GM21367 (cell line): ENCODE data around the gene MAPK7.

Experiments used
- ATAC-seq: cut with Tn5 transposase; IDR thresholded peaks from one replicate; pipeline ENCODE4 v1.9.1; 2021; ENCODE audit not compliant: unreplicated experiment

MAPK7 gene

GRCh38 chr17:19414396-19415280 is 36.3 kb downstream of the MAPK7 start:
- no peak for ATAC-seq

GRCh38 chr17:19415311-19415710 is 37.0 kb downstream of the MAPK7 start:
- no peak for ATAC-seq

DNA sequence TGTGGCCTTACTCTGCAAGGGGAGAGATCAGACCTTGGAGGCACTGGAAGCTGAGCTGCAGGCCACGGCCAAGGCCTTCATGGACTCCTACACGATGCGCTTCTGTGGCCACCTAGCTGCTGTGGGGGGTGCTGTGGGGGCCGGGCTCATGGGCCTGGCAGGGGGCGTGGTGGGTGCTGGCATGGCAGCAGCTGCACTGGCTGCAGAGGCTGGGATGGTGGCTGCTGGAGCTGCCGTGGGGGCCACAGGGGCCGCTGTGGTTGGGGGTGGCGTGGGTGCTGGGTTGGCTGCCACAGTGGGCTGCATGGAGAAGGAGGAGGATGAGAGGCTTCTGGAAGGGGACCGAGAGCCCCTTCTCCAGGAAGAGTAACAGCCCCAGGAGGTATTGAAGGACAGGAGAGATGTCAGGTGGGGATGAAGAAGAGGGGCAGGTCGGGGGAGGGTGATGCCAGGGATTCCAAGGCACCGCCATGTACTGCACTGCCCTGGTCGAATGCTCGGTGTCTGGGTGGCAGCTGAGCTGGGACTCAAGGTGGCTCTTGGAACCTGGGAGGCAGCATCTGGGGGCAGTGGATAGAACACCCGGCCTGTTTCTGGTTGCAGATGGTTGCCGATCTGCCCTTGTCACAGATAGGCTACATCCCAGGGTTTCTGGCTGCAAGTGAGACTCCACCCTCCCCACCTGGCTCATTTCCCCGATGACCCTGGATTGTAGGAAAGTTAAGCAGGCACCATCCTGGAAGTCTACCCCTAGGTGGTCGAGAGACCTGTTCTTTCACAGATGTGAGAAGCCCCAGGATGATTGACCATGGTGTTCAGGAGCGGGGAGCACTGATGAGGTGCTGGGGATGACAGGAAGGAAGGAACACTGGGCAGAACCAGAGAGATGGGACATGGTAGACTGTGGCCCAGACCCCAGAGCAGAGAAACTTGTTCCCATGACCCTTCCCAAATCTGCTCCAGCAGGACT is 37.8 kb downstream of the MAPK7 start:
- ATAC-seq, result no peak

DNA sequence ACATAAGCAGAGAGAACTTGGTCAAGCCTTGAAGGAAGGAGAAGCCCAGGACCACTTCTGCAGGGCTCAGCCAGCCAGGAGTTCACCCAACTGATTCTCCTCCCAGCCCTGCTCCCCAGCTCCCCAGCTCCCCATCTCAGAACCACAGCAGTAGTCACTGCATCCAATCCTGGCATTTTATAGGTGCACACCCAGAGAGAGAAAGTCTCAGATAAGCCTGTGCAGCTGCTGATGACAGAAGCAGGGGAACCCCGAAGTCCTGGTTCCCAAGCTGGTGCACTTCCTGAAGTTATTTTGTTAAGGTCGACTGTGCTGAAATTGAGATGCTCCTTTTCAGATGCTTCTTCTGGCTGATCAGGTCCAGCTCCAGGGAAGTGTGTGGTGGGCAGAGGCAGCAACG is 39.3 kb downstream of the MAPK7 start:
- no peak for ATAC-seq

GRCh38 chr17:19418251-19418992 is 40.1 kb downstream of the MAPK7 start:
- no peak for ATAC-seq

DNA sequence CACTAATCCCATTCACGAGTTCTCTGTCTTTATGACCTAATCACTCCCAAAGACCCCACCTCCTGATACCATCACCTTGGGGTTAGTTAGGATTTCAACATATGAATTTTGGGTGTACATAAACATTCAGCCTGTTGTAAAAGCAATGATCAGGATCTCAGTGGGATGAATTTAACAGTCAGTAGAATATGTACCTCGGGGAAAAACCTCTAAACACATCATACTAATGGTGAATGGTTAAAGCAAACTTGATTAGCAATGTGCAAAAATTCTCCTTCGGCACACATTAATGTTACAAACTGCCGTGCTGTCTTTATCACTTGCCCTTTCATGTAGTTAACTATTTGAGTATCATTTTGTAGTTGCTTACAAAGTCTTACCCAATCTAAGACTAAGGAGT is 42.9 kb downstream of the MAPK7 start:
- no peak for ATAC-seq

GRCh38 chr17:19421926-19422325 is 43.6 kb downstream of the MAPK7 start:
- no peak for ATAC-seq

DNA sequence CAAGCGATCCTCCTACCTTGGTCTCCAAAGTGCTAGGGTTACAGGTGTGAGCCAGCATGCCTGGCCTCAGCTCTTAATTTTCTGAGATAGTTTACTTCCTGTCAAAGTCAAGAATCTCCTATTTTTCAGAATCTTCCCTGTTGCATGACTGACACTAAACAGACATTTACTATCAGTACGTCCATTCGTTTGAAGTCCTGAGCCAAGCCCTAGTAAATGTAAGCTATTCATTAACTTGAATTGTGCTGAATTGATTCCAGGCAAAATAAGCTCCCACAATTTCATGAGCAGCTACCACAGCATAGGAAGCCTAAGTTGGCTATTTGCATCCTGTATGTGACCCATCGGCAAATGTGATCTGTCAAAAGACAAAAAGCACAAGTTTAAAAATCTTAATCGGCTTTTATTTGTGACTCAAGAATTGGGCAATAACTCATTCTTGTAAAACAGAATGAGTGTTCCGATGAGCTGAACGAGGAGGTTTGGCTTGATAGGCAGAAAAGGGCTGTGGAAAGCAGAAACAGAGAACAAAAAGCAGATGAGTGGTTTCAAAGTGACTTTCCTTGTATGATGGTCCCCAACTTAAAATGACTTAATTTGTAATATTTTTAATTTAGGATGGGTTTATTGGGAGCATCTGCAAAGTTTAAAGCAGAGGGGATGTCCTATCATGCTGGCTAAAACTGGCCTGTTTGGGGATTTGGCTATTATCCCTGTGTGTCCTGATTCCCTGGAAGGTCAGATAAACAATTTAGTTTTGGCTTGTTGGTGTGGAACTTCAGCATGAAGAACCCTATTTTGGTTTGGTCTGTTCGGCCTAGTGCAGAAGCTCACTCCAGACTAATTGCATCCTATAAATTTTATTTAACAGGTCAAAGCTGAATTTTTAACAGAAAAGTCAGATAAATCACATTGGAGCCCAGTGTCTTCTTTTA is 46.9 kb downstream of the MAPK7 start:
- ATAC-seq, result no peak

DNA sequence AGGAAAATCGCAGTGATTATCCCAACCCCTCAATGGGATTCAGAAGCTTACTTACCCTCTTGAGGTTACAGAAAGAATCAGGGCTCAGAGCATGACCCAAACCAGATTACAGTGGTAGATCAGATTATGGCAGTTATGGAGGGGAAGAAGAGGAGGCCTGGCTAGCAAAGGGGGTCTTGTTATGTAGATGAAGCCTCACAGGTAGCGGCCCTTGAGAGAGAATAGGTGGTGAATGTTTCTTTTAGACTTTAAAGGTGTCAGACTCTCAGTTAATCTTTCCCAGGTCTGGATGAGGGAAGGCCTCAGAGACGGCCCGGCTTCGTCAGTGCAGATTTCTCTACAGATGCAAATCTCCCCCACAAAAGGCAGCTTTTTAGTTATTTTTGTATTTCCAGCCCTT is 48.3 kb downstream of the MAPK7 start:
- no peak for ATAC-seq

- no peak for ATAC-seq
Observed at GRCh38 chr17:19431691-19432090, 53.4 kb downstream of the MAPK7 start.
